Fibroblast of pulmonary artery (primary cell): Measurements from ENCODE around the gene RPL22.

ENCODE experiments used
- DNase-seq: peaks from one replicate; pipeline ENCODE4 v3.0.0-alpha.2; 2010; ENCODE audit warnings: low read depth
- H3K4me3 ChIP-seq: replicated peaks from 2 replicates; pipeline ENCODE4 v1.5.1; 2011; ENCODE audit warnings: low read depth, mild to moderate bottlenecking, control low read depth, low read length, moderate library complexity
- CTCF ChIP-seq: IDR thresholded peaks from 2 replicates; pipeline ENCODE4 v1.5.1; 2011; ENCODE audit warnings: mild to moderate bottlenecking, control low read depth, low read length, inconsistent platforms; ENCODE audit errors: missing control alignments

The RPL22 gene

DNA sequence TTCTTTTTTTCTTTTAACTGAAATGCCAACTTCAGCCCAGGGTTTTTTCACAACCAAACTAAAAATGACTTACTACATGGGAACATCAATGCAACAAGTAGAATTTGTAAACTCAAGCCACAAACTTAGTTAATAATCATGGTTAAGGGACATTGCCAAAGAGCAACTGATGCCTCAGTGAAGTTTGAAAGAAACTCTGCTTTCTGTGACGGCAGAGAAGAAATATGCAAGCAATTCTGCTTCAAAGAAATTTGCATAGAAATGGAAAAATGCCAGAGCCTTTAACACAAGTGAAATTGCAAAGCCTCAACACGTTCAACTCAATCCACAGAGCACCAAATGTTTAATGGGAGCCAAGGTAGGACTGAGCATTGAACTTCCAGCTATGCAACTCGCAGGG is 14.2 kb downstream of the RPL22 start:
- no peak for TF ChIP-seq CTCF
- no peak overlapping the region for H3K4me3 ChIP-seq
- DNase-seq: peak; percentile 75

GRCh38 chr1:6184083-6184783 is 15.2 kb downstream of the RPL22 start:
- no peak for TF ChIP-seq CTCF
- no peak for DNase-seq
- no peak overlapping the region for H3K4me3 ChIP-seq

- no peak for DNase-seq
- TF ChIP-seq CTCF: peak; percentile 8
- H3K4me3 ChIP-seq: no peak overlapping the region
These were observed 15.8 kb downstream of the RPL22 start for GRCh38 chr1:6183520-6183989.

DNA sequence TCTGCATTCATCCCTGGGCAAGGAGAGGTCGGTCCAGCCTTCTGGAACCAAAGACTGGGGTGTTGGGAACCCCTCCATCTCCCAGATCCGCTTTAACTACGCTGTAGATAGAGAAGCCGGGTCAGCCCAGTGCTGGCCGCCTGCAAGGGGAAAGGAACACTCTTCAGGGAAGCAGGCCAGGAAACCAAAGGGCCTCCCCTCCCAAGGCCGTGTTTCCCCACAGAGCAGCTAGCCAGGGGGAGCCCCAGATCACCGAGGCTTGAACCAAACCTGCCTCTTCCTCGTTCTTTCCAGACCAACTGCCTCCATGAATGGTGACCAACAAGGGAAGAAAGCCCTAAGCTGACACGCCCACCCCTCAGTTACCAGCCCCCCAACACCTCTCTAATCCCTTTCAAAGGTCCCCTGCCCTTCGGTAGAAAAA is 18.0 kb downstream of the RPL22 start:
- no peak for TF ChIP-seq CTCF
- H3K4me3 ChIP-seq: no peak overlapping the region
- DNase-seq: no peak

GRCh38 chr1:6180707-6181311 is 18.6 kb downstream of the RPL22 start:
- no peak overlapping the region for H3K4me3 ChIP-seq
- no peak for DNase-seq
- no peak for TF ChIP-seq CTCF

DNA sequence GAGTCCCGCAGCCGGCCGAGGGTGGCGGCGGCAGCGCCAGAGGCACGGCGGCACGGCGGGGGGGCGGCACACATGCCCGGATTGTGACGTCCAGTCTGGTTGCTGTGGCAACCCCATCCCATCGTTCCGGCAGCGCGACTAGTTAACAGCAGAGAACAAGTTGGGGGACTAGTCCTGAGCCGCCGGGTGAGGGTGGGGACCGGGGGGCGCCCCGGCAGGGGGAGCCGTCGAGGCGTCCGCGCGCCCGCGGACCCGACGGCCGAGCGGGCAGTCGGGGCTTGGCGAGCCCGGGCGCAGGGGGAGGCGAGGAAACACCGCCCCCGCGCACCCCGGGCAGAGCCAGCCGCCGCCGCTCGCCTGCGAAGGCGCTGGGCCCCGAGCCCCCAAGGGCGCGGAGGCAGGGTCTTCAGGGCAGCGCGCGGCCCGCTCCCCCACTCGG is 19.1 kb downstream of the RPL22 start, which contains the start of gene CHD5:
CHD5 (minus strand) TSS at position 54 of the 439 bp plus-strand sequence. CDS start 298 bp downstream, outside the sequence.
- no peak within 1 kb of the TSS for H3K4me3 ChIP-seq
- DNase-seq: no peak
- TF ChIP-seq CTCF: no peak
